ENCODE measurements around the gene COL21A1.

Gene COL21A1

GRCh38 chr6:56043076-56043475, 204.3 kb downstream of the COL21A1 start:
- Histone ChIP-seq H3K9ac (ENCODE audit: low read depth, low read length) (no peak overlapping the region), H4K20me1 (ENCODE audit: insufficient read depth, low read length) (no peaks in the 10 kb centered on the region), H3K4me1 (ENCODE audit: insufficient read depth, low read length) (no peaks in the 10 kb centered on the region), H3K4me3 (ENCODE audit: low read depth in 1 of 2, low read length in 2 of 2) (no peak overlapping the region), H3K27ac (ENCODE audit: low read length) (no peak overlapping the region), H3K9me3 (ENCODE audit: insufficient read depth, low read length, severe bottlenecking) (no peaks in the 10 kb centered on the region), H3K36me3 (ENCODE audit: insufficient read depth, low read length) (no peaks in the 10 kb centered on the region), H3K4me2 (ENCODE audit: insufficient read depth, low read length) (no peak overlapping the region), H3K79me2 (ENCODE audit: insufficient read depth, low read length) (no peaks in the 10 kb centered on the region), H2AFZ (ENCODE audit: low read depth, low read length) (no peak overlapping the region), H3K27me3 (ENCODE audit: insufficient read depth, low read length, poor library complexity) (no peaks in the 10 kb centered on the region)
- no peak for DNase-seq
- ATAC-seq (ENCODE audit: insufficient read depth, low read depth), result no peak
- TF ChIP-seq EZH2 (IDR thresholded peaks at IDR 0.05; ENCODE audit: borderline replicate concordance, low read depth, low read length, severe bottlenecking) (no peak), CTCF (IDR thresholded peaks at IDR 0.05; ENCODE audit: borderline replicate concordance, extremely low read depth, low read length, poor library complexity, severe bottlenecking) (no peak)

- H3K9me3 ChIP-seq (ENCODE audit: insufficient read depth, low read length, severe bottlenecking), result no peaks in the 10 kb centered on the region
- no peak overlapping the region for H3K4me3 ChIP-seq (ENCODE audit: low read depth in 1 of 2, low read length in 2 of 2)
- H3K4me1 ChIP-seq (ENCODE audit: insufficient read depth, low read length), result no peaks in the 10 kb centered on the region
- no peak for ATAC-seq (ENCODE audit: insufficient read depth, low read depth)
- no peaks in the 10 kb centered on the region for H3K79me2 ChIP-seq (ENCODE audit: insufficient read depth, low read length)
- no peaks in the 10 kb centered on the region for H4K20me1 ChIP-seq (ENCODE audit: insufficient read depth, low read length)
- H3K27ac ChIP-seq (ENCODE audit: low read length), result no peak overlapping the region
- no peak overlapping the region for H2AFZ ChIP-seq (ENCODE audit: low read depth, low read length)
- no peaks in the 10 kb centered on the region for H3K27me3 ChIP-seq (ENCODE audit: insufficient read depth, low read length, poor library complexity)
- TF ChIP-seq EZH2 (IDR thresholded peaks at IDR 0.05; ENCODE audit: borderline replicate concordance, low read depth, low read length, severe bottlenecking), result no peak
- TF ChIP-seq CTCF (IDR thresholded peaks at IDR 0.05; ENCODE audit: borderline replicate concordance, extremely low read depth, low read length, poor library complexity, severe bottlenecking), result no peak
- no peak for DNase-seq
- no peaks in the 10 kb centered on the region for H3K36me3 ChIP-seq (ENCODE audit: insufficient read depth, low read length)
- no peak overlapping the region for H3K9ac ChIP-seq (ENCODE audit: low read depth, low read length)
- H3K4me2 ChIP-seq (ENCODE audit: insufficient read depth, low read length), result no peak overlapping the region
Measured at GRCh38 chr6:56041591-56041990, 205.8 kb downstream of the COL21A1 start.

GRCh38 chr6:56040889-56041301, 206.5 kb downstream of the COL21A1 start:
- H3K27ac ChIP-seq (ENCODE audit: low read length), result no peak overlapping the region
- no peaks in the 10 kb centered on the region for H3K27me3 ChIP-seq (ENCODE audit: insufficient read depth, low read length, poor library complexity)
- no peaks in the 10 kb centered on the region for H3K9me3 ChIP-seq (ENCODE audit: insufficient read depth, low read length, severe bottlenecking)
- no peak overlapping the region for H3K4me3 ChIP-seq (ENCODE audit: low read depth in 1 of 2, low read length in 2 of 2)
- no peak overlapping the region for H2AFZ ChIP-seq (ENCODE audit: low read depth, low read length)
- H3K4me2 ChIP-seq (ENCODE audit: insufficient read depth, low read length), result no peak overlapping the region
- ATAC-seq (ENCODE audit: insufficient read depth, low read depth) (no peak), DNase-seq (no peak)
- no peaks in the 10 kb centered on the region for H3K36me3 ChIP-seq (ENCODE audit: insufficient read depth, low read length)
- TF ChIP-seq CTCF (IDR thresholded peaks at IDR 0.05; ENCODE audit: borderline replicate concordance, extremely low read depth, low read length, poor library complexity, severe bottlenecking) (no peak), EZH2 (IDR thresholded peaks at IDR 0.05; ENCODE audit: borderline replicate concordance, low read depth, low read length, severe bottlenecking) (no peak)
- H3K9ac ChIP-seq (ENCODE audit: low read depth, low read length), result no peak overlapping the region
- no peaks in the 10 kb centered on the region for H3K79me2 ChIP-seq (ENCODE audit: insufficient read depth, low read length)
- H4K20me1 ChIP-seq (ENCODE audit: insufficient read depth, low read length), result no peaks in the 10 kb centered on the region
- no peaks in the 10 kb centered on the region for H3K4me1 ChIP-seq (ENCODE audit: insufficient read depth, low read length)

- Histone ChIP-seq H3K9ac (ENCODE audit: low read depth, low read length) (no peak overlapping the region), H3K9me3 (ENCODE audit: insufficient read depth, low read length, severe bottlenecking) (no peaks in the 10 kb centered on the region), H3K4me1 (ENCODE audit: insufficient read depth, low read length) (no peaks in the 10 kb centered on the region), H3K27me3 (ENCODE audit: insufficient read depth, low read length, poor library complexity) (no peaks in the 10 kb centered on the region), H3K79me2 (ENCODE audit: insufficient read depth, low read length) (no peaks in the 10 kb centered on the region), H4K20me1 (ENCODE audit: insufficient read depth, low read length) (no peaks in the 10 kb centered on the region), H3K4me2 (ENCODE audit: insufficient read depth, low read length) (no peak overlapping the region), H3K36me3 (ENCODE audit: insufficient read depth, low read length) (no peaks in the 10 kb centered on the region), H3K4me3 (ENCODE audit: low read depth in 1 of 2, low read length in 2 of 2) (no peak overlapping the region), H3K27ac (ENCODE audit: low read length) (no peak overlapping the region), H2AFZ (ENCODE audit: low read depth, low read length) (no peak overlapping the region)
- DNase-seq, result no peak
- no peak for ATAC-seq (ENCODE audit: insufficient read depth, low read depth)
- no peak for TF ChIP-seq EZH2 (IDR thresholded peaks at IDR 0.05; ENCODE audit: borderline replicate concordance, low read depth, low read length, severe bottlenecking)
Measured at GRCh38 chr6:56040223-56040622, 207.2 kb downstream of the COL21A1 start.

All from DND-41 (cell line).